PC-9 (cell line): ENCODE data around the gene ZNF396.

Experiments used
- EZH2 ChIP-seq: fragments of 200-600 bp; sonication (generic); IDR thresholded peaks from 2 replicates; pipeline ENCODE4 v1.8.0; 2017; ENCODE audit warnings: antibody characterized with exemption, low read depth
- TF ChIP-seq, protein P1 (sequence below): fragments of 200-600 bp; sonication (generic); conservative IDR thresholded peaks from 2 replicates; pipeline ENCODE4 v1.6.1; 2017; ENCODE audit warnings: mixed run types, antibody characterized with exemption, mild to moderate bottlenecking, moderate library complexity

DNA sequence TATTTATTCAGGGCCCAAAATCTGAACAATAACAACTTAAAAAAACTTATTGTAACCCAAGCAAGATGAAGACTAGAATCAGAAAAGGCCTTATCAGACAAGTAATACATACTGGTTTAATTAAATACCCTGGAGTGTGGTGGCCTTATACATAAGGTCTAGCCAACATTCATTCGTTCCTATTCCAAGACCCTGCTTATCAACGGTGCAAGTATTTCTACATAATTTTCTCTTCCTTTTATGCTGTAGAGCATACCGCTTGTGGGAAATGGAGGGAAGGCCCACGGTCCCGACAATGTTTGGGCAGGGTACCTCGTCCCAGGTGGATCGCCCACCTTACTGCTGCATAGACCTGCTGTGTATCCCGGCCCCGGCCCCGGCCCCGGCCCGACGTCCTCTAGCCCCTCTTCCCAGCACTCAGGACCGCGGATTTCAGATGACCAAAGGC, 33.6 kb downstream of the ZNF396 start:
- TF ChIP-seq, protein P1, sequence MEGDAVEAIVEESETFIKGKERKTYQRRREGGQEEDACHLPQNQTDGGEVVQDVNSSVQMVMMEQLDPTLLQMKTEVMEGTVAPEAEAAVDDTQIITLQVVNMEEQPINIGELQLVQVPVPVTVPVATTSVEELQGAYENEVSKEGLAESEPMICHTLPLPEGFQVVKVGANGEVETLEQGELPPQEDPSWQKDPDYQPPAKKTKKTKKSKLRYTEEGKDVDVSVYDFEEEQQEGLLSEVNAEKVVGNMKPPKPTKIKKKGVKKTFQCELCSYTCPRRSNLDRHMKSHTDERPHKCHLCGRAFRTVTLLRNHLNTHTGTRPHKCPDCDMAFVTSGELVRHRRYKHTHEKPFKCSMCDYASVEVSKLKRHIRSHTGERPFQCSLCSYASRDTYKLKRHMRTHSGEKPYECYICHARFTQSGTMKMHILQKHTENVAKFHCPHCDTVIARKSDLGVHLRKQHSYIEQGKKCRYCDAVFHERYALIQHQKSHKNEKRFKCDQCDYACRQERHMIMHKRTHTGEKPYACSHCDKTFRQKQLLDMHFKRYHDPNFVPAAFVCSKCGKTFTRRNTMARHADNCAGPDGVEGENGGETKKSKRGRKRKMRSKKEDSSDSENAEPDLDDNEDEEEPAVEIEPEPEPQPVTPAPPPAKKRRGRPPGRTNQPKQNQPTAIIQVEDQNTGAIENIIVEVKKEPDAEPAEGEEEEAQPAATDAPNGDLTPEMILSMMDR = no peak
- no peak for TF ChIP-seq EZH2
